Measurements from ENCODE around the gene MBP.

DNA sequence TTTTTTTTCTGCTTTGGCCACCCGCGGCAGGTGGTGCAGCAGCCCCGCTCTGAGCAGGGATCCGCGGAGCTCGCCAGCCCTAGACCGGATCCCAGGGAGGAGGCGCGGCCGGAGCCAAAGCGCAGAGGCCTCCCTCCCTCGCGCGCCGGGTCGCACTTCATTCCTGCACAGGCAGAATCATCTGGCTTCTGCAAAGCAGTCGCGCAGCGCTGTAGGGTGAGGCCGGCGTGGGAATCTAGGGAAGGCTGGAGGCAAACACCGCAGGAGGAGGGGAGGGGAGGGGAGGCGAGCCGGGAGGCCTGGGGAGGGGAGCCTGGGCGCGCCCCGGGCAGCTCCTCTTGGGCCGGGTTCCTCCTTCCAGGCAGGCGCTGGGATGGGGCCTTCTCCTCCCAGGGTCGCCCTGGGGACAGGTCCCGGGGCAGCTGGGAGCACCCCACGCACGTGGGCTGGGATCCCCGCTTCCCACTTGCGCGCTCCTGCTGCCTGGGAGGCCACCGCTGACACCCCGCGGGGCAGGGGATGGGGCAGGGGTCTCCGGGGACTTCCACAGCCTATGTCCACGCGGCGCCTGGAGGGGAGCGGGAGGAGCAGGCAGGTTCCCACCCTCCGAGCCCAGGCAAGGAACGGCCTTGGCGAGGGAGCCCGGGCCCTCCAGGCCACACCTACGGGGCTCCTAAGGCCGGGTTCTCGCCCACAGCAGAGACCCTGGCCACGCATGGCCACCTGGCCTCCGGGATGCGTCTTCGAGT lies 45.0 kb downstream of the MBP start:
- no peak for TF ChIP-seq CTCF (IDR thresholded peaks at IDR 0.05 in 8 of 11, conservative IDR thresholded peaks at IDR 0.05 in 3 of 11)
- peak in 2 of 3 donors; percentile 61 to 66 for TF ChIP-seq POLR2AphosphoS5 (IDR thresholded peaks at IDR 0.05)

All from spleen (tissue), 7 donors.